Omental fat pad (tissue), 4 donors: ENCODE results near the gene SLC9A9. TPM values are rescaled to one million over a fixed set of nuclear protein-coding genes. Genes with fewer than 3 reads are reported as not detected.

Experiments
- ATAC-seq: fragments of 150-250 bp; one replicate; pipeline ENCODE4 v1.9.1; 2016; ENCODE audit warnings: mild to moderate bottlenecking, moderate library complexity; ENCODE audit not compliant: low FRiP score
- DNase-seq: peaks from one replicate; pipeline ENCODE4 v3.0.0-alpha.2; 2019; ENCODE audit warnings: low spot score
- CTCF ChIP-seq, 3 donors: fragments of 450-650 bp; IDR thresholded peaks; one replicate each; pipeline ENCODE4 v1.5.1; 2016 to 2017; ENCODE audit warnings: antibody characterized with exemption in 3 of 3, mild to moderate bottlenecking in 3 of 3, moderate library complexity in 2 of 3
- total RNA-seq, 4 donors: library from RNA; depleted of rRNA; stranded (reverse); fragments of >200 nt; gene quantifications; one replicate each; pipeline ENCODE4 v1.1.0, GENCODE V29; 2016

Gene SLC9A9
- total RNA-seq, 4 donors from 2014 or later = 15.5 to 39.6 (median 26.9) TPM

- ATAC-seq (no peak), DNase-seq (no peak)
- no peak for TF ChIP-seq CTCF (IDR thresholded peaks at IDR 0.05)
Observed at GRCh38 chr3:143356839-143357238, 491.4 kb downstream of the SLC9A9 start.

- ATAC-seq (no peak), DNase-seq (no peak)
- no peak for TF ChIP-seq CTCF (IDR thresholded peaks at IDR 0.05)
Observed at GRCh38 chr3:143354342-143354741, 493.9 kb downstream of the SLC9A9 start.

- no peak for ATAC-seq
- TF ChIP-seq CTCF (IDR thresholded peaks at IDR 0.05) = no peak
- no peak for DNase-seq
Observed at GRCh38 chr3:143352850-143353550, 495.3 kb downstream of the SLC9A9 start.

GRCh38 chr3:143351895-143352608 lies 496.2 kb downstream of the SLC9A9 start:
- DNase-seq (no peak), ATAC-seq (no peak)

GRCh38 chr3:143351354-143351753 lies 496.9 kb downstream of the SLC9A9 start:
- ATAC-seq (no peak), DNase-seq (no peak)
- no peak for TF ChIP-seq CTCF (IDR thresholded peaks at IDR 0.05)

More at GRCh38 chr3:143351895-143352608, 496.2 kb downstream of the SLC9A9 start:
- no peak for TF ChIP-seq CTCF (IDR thresholded peaks at IDR 0.05)

- DNase-seq (no peak), ATAC-seq (no peak)
- no peak for TF ChIP-seq CTCF (IDR thresholded peaks at IDR 0.05)
Observed at GRCh38 chr3:143349455-143349854, 498.8 kb downstream of the SLC9A9 start.
